ENCODE data around the gene PODN. TPM values are rescaled to one million over a fixed set of nuclear protein-coding genes. Genes with fewer than 3 reads are reported as not detected.

Gene PODN
- total RNA-seq, 4 donors from 2014 or later = 88.4 to 197 (median 150) TPM

DNA sequence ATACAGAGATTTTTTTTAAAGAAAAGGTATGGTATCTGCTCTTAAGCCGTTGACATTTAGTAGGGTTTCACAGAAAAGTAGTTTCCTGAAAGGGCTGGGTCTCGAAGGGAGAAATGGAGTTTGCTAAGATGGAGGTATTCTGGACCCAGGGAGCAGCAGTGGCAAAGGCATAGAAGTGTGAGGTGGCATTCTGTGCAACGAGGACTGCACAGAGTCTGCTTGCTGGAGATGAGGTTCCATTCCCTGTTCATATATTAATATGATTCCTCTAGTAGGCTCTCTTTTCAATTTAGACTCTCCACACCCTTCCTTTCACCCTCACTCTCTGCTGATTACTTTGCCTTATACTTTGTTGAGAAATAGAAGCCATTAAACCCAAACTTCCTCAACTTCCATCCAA lies 38.5 kb upstream of the PODN start:
- TF ChIP-seq, protein P1, sequence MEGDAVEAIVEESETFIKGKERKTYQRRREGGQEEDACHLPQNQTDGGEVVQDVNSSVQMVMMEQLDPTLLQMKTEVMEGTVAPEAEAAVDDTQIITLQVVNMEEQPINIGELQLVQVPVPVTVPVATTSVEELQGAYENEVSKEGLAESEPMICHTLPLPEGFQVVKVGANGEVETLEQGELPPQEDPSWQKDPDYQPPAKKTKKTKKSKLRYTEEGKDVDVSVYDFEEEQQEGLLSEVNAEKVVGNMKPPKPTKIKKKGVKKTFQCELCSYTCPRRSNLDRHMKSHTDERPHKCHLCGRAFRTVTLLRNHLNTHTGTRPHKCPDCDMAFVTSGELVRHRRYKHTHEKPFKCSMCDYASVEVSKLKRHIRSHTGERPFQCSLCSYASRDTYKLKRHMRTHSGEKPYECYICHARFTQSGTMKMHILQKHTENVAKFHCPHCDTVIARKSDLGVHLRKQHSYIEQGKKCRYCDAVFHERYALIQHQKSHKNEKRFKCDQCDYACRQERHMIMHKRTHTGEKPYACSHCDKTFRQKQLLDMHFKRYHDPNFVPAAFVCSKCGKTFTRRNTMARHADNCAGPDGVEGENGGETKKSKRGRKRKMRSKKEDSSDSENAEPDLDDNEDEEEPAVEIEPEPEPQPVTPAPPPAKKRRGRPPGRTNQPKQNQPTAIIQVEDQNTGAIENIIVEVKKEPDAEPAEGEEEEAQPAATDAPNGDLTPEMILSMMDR (IDR thresholded peaks at IDR 0.05; ENCODE audit: low read depth) = no peak

DNA sequence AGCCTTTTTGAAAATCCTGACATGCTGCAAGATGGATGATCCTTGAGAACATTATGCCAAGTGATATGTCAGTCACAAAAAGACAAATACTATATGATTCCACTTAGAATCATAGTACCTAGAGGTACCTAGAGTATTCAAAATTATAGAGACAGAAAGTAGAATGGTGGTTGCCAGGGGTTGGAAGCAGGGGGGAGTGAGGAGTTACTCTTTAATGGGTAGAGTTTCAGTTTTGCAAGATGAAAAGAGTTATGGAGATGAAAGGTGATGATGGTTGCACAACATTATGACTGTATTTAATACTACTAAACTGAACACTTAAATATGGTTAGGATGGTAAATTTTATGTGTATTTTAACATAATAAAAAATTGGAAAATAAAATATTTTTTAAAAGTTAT lies 37.9 kb upstream of the PODN start:
- TF ChIP-seq, protein P1 (IDR thresholded peaks at IDR 0.05; ENCODE audit: low read depth) = no peak

DNA sequence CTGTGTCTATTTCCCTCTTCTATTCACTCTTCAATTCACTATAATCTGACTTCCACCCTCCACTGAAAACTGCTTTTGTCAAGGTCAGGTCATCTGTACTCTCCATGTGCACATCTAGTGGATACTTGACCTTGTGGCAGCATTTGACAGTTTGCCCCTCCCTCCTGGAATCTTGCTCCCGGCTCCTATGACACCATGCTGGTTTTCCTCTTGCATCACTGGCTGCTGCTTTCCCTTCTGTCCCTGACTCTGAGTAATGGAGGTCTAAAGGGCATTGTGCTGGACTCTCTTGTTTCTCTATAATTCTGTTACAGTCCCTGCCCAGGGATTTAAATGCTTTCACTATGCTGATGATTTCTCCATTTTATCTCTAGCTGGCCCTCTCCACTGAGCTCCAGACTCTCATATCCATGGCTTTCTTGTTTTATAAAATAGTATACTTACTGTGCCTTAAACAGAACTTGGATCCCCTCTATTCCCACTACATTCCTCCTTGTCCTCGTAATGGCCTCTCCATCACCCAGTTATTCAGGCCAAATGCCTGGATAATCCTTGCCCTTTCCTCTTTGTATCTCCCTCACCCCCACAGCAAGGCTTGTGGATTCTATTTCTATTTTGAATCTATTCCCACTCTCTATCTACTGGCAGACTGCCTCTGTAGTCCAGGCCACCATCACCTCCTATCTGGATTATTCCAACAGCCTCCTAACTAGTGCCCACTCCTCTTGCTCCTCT lies 36.8 kb upstream of the PODN start:
- TF ChIP-seq, protein P1 (IDR thresholded peaks at IDR 0.05; ENCODE audit: low read depth) = no peak

DNA sequence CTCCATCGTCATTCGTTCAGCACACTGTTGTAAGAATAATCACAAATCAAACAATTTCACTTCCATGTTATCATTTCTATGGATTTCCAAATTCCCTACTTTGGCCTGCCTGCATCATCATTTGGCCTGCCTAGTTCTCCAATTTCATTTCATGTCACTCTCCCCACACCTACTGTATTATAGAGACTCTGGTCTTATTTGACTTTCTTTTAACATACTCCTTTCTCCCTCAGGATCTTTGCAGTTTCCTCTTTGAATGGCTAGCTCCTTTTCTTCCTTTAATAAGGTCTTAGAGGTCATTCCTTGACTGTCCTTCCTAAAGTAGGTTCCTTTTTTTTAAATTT lies 36.3 kb upstream of the PODN start:
- TF ChIP-seq, protein P1 (IDR thresholded peaks at IDR 0.05; ENCODE audit: low read depth) = no peak

DNA sequence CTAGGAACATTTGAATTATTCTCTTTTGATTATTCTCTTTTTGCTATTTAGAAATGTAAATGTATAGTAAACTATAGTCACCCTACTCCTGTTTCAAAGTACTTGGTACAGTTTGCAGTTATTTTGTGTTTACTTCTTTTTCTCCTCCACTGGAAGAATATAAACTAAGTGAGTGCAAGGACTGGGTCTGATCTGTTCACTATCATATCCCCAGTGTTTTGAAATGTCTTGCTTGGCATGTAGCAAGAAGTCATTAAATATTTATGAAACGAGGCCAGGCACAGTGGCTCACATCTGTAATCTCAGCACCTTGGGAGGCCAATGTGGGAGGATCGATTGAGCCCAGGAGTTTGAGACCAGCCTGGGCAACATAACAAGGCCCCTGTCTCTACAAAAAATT lies 35.8 kb upstream of the PODN start:
- TF ChIP-seq, protein P1 (IDR thresholded peaks at IDR 0.05; ENCODE audit: low read depth) = no peak

DNA sequence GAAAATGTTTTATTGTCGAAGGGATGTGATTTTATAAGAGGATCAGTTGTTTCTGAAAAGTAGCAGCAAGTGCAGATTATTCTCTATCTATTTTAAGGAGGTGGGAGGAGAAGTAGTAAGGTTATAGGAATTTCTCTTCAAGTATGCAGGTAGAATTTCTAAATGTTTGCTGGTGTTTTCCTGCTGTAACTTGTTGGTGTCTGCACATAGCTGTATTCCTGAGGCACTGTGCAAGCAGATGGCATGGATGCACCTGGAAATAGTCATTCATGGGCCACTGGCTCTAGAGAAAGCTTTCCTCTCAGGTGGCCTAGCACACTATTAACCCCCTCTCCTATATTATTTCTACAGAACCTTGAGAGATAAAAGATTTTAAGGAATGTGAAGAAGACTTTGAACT lies 30.3 kb upstream of the PODN start:
- TF ChIP-seq, protein P1 (IDR thresholded peaks at IDR 0.05; ENCODE audit: low read depth) = no peak

DNA sequence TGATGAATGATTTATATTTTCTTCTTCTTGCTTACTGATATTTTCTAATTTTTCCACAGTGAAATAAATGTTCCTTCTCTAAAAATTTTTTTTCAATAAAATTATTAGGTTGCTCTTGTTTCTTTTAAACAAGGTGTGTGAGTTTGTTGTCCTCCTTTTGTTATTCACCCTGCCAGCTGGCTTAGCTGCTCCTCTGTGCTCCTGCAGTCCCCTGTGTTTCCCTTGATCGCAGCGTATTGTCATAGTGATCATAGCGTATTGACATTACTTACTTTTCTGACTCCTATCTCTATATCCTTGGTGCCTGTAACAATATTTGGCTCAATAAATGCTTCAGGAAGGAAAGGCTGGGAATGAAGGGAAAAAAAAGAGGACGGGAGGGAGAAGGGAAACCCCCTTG lies 24.9 kb upstream of the PODN start:
- TF ChIP-seq, protein P1 (IDR thresholded peaks at IDR 0.05; ENCODE audit: low read depth) = no peak
